HG02870 (cell line): ENCODE data around the gene IFITM10.

Experiments
- ATAC-seq: cut with Tn5 transposase; IDR thresholded peaks from one replicate; pipeline ENCODE4 v1.9.1; 2021; ENCODE audit warnings: mild to moderate bottlenecking, moderate library complexity; ENCODE audit not compliant: unreplicated experiment

The IFITM10 gene

DNA sequence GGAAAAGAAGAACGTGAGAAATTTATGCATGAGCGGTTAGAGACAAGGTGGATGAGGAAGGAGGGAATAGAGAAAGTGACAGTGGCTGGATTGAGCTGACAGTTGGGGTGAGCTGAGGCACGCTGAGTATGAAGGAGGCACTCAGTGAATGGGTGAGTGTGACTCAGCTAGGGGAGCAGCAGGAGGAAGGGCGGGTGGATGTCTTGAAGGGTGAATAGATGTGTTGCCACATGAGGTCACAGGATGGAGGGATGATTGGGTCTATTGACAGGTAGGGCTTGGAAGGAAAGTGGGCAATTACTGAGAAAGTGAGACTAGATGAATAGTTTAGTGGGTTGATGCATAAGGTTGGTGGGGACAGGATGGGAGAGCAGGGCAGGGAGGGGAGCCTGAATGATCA, 8.0 kb downstream of the IFITM10 start:
- no peak for ATAC-seq

DNA sequence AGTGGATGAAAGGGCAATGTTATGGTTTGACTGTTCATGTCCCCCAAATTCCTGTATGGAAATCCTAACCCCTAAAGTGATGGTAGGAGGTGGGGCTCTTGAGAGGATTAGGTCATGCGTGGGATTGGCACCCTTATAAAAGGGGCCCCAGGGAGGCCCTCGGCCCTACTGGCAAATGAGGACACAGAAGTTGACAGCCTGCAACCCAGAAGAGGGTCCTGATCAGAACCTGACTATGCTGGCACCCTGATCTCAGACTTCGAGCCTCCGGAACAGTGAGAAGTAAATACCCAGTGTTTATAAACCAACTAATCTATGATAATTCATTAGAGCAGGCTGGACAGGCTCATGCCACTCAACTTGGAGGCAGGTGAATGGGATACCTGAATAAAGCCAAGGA, 8.7 kb downstream of the IFITM10 start:
- ATAC-seq, result no peak

DNA sequence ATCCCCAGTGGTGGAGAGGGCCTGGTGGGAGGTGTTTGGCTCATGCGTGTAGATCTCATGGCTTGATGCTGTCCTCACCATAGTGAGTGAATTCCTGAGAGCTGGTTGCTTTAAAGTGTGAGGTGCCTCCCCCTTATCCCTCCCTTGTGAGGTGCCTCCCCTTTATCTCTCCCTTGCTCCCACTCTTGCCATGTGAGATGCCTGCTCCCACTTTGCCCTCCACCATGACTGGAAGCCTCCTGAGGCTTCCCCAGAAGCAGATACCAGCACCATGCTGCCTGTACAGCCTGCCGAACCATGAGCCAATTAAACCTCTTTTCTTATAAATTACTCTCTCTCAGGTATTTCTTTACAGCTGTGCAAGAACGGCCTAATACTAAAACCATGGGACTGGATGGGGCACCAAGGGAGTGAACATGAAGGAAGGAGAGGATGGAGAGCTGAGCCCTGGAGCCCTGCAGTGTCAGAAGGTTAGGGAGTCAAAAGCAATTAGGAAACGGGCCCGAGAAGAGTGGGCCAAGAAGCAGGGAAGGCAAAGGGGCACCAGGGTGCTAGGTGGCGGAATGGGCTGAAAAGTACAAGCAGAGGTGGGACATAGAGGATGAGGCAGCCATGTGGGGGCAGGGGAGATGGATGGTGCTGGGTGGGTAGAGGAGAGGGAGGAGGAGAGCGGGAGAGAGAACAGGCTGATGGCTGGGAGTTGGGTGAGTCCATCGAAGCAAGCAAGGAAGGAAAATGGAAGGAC, 9.4 kb downstream of the IFITM10 start:
- ATAC-seq, result no peak

GRCh38 chr11:1739576-1739975, 10.8 kb downstream of the IFITM10 start:
- ATAC-seq, result no peak

DNA sequence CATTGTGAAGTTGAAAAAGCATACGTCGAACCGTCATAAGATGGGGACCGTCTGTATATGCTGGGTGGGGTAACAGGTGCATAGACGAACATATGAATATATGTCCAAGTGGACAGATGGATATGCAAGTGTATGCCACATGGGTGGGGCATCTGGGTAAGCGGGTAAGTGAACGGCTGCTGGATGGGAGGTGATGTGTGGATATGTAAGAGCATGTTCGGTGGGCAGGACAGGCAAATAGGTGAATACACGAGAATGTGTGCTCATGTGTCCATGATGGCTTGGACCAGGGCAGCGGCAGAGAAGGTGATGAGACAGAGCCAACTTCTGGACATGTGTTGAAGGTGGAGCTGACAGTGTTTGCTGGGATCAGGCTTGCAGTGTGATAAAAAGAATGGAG, 12.0 kb downstream of the IFITM10 start:
- ATAC-seq, result no peak

GRCh38 chr11:1737080-1737757, 13.2 kb downstream of the IFITM10 start:
- ATAC-seq, result no peak

DNA sequence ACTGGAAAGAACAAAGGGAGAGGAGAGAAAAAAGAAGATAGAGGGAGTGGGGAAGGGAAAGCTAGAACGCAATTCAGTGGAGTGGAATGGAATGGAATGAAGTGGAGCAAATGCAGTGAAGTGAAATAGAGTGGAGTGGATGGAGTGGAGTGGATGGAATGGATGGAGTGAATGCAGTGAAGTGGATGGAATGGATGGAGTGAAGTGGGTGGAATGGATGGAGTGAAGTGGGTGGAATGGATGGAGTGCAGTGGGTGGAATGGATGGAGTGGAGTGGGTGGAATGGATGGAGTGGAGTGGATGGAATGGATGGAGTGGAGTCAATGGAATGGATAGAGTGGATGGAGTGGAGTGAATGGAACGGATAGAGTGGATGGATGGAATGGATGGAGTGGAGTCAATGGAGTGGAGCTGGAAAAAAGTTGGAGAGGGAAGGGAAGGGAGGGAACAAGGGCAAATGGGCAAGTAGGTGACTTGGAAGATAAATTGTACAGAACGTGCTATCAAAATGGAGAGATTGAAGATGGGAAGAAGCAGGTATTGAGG, 13.9 kb downstream of the IFITM10 start:
- no peak for ATAC-seq

GRCh38 chr11:1735271-1735670, 15.1 kb downstream of the IFITM10 start:
- no peak for ATAC-seq

- no peak for ATAC-seq
Observed at GRCh38 chr11:1734641-1735081, 15.7 kb downstream of the IFITM10 start.

GRCh38 chr11:1733716-1734640, 16.4 kb downstream of the IFITM10 start:
- ATAC-seq, result no peak

DNA sequence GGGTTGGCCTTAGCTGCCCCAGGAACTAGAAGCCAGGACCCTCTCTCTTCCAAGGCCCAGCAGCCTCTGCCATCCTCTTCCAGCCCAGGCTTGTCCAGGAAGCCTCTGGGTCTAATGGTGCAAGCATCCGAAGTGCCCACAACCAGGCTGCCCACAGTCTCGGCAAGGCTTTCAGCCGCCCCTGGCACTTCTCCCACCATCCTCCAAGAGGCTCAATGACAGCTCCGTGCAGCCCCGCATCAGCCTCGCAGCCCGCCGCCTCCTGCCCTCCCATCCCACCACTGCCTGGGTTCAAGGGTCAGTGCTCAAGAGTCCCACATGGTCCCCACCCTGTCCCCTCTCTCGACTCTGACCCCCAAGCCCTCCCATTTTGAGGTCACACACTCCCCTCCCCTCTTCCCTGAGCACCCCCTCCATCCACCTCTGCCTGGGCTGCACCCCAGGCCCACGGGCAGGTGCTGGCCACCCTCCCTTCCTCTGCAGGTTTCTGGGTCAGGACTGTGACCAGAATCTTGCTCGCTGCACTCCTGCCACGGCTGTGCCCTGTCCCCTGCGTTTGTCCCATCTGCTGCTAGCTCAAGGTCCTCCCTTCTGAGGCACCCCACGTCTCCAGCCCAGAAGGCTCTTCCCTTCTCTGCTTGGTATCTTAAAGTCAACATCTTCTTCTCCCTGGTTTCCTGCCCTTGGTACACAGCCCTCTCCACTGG, 17.2 kb downstream of the IFITM10 start:
- ATAC-seq, result no peak

DNA sequence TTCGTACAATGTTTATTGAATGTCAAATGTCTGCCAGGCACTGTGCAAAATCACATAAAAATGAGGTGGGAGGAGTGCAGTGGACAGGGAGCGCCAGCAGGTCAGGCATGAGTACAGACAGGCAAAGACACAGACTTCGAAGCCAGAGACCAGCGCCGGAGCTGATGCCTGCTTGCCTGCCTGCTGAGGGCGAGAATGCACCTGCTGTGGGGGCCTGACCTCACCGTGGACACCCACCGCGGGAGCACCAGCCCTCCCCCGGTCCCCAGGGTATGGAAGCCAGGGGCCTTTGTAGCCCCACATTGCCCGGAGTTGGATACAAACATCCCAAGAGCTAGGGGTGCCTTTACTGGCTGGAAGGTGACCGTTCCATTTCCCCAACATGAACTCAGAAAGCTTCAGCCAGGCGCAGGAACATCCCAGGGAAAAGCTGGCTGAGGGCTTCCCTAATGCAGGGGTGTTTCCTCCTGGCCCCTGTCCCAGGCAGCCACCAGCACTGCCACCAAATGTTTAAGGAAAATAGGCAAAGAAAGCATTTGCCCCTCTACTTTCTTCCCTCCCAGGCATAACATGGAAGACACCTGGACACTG, 17.9 kb downstream of the IFITM10 start:
- no peak for ATAC-seq

DNA sequence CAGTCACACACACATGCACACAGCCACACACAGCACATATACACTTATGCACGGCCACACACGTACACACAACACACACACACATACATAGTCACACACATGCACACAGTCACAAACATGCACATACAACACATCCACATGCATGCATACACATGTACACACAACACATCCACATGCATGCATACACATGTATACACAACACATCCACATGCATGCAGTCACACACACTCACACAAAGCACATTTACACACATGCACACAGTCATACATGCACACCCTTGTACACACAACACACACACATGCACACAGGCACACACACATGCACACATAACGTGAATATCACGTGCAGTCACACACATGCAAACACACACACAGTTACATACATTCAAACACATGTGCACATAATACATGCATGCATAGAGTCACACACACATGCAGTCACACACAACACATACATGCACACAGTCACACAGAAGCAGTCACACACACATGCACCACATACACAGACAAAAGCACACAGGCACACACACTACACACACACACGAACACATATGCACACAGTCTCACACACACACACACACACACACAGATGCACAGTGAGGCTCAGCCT, 18.8 kb downstream of the IFITM10 start:
- no peak for ATAC-seq

- no peak for ATAC-seq
Observed at GRCh38 chr11:1730059-1730629, 20.3 kb downstream of the IFITM10 start.

DNA sequence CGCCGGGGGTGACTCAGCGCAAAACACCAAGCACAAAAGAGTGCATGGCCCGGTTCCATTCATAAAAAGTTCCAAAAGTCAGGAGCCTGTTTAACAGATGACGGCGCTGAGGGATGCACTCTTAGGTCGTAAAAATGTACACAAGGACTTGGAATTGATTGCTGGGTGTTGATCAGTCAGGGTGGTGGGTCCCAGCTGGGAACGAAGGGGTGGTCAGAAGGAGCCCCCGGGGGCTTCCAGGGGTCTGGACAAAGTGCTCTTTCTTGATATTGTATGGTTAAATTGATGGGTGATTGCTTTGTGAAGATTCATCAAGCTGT, 20.7 kb downstream of the IFITM10 start:
- ATAC-seq, result no peak

DNA sequence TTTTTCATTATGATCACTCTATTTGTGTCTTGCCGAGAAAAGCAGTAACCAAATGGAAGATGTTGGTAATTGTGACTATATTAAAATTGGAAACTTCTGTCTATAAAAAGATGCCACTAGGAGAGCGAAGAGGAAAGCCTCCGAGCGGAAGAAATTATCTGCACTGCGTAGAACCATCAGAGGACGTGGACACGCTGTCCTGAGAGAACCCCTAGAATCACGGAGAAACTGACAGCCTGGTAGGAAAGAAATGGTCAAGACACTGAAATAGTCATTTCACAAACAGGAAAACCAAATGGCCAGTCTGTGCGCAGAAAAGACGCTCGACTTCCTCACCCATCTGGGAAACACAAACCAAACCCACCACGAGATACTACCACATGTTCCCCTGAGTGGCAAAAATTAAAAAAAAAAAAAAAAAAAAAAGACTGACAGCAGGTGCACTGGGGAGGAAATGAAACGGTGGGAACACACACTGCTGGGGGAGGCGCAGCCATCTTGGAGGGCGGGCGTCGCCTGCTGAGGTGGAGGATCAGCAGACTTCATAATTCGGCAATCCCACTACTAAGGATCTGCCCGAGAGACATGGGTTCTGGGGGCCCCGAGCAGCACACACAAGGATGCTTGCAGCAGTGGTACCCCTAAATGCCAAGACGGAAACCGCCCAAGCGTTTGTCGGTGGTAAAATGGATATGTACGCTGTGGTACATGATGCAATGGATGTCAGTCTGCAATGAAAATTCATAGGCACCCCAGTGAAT, 21.3 kb downstream of the IFITM10 start:
- no peak for ATAC-seq

DNA sequence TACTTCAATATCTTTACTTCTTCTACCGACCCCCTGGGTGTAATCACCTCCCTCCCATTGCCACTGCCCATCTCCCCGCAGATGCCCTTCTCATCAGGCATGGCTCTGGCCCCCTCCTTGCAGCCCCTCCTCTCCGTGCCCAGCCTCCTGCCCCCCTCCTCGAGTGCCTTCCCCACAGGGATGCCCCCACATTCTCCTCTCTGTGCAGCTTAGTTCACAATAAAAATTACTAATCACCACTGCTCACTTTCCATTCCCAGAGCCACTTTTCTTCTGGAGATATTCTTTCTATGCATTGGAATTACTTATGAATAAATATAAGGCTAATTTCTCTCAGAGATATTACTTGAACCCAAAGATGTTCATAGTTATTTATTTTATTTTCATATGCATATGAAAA, 22.1 kb downstream of the IFITM10 start:
- ATAC-seq, result no peak

DNA sequence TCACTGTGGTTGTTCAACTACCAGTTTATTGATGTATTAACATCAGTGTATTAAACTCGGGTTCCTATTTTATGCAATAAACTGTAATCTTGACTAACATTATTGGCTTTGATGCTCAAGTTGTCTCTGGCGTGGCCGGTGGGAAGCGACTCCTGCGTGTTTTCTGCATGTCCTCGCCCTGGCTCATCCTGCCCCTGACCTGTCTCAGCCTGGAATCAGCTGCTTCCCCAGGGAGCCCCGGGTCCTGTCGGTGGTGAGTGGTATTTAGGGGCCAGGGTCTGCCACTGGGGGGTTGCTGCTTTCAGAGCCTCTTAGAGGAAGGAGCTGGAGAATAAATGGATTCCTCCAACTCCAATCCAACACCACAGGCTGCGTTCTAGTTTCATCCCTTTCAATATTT, 22.5 kb downstream of the IFITM10 start:
- ATAC-seq, result no peak
